ENCODE data around the gene TMEM38A. TPM values are rescaled to one million over a fixed set of nuclear protein-coding genes. Genes with fewer than 3 reads are reported as not detected.
"Not testable (repeated sequence)": the region's sequence is repeated elsewhere in the genome, so short reads cannot be mapped to it uniquely, and the experiment has no call there.

TMEM38A gene
- total RNA-seq, 1 donor from 2014 or later: 3.5 TPM

GRCh38 chr19:16668702-16669101 is 7.8 kb downstream of the TMEM38A start:
- intact Hi-C loops (cut with DNase I); DNase-seq (ENCODE audit: low spot score); ATAC-seq: not testable (repeated sequence)

DNA sequence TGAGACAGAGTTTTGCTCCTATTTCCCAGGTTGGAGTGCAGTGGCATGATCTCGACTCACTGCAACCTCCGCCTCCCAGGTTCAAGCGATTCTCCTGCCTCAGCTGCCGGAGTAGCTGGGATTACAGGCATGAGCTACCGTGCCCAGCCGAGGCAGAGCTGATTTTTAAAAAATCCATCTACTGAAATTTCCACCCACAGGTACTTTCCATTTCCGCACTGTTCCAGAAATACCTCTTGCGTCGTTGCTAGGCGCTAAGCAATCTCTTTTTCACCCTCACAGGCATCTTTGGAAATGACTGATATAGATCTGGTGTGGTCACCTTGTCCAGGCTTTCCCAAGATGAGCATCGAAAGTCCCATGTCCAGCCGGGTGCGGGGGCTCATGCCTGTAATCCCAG is 9.4 kb downstream of the TMEM38A start:
- ATAC-seq: no peak
- no peak for DNase-seq (ENCODE audit: low spot score)

DNA sequence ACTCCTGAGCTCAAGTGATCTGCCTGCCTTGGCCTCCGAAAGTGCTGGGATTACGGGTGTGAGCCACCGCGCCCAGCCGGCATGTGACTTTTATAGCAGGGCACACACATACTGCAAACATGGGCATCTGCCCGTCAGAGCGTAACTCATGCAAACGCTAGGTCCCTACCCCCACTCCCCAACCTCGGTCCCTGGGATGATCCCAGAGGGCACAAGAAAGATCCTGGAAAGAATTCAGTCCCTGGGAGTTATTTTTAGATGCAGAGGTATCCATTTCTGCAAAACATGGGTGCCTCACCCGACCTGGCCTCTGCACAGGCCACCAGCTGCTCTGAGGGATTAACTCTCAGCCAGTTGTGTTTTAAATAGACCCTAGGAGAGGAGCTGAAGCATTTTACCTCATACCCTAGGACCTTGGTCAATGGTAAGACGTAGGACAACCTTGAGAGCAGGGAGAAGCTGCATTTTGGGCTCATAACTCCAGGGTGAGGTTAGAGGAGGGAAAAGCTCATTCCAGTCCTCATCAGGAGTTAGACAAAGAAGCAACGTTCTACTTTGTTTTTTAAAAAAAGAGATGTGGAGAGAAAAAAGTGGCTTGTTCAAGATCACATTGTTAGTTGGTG is 10.8 kb downstream of the TMEM38A start:
- no peak for ATAC-seq
- intact Hi-C loops (cut with DNase I): no loop called here
- no peak for DNase-seq (ENCODE audit: low spot score)

More for the DNA sequence above, 9.4 kb downstream of the TMEM38A start:
- intact Hi-C loops (cut with DNase I): no loop called here

GRCh38 chr19:16673231-16673630 is 12.3 kb downstream of the TMEM38A start:
- ATAC-seq (no peak), DNase-seq (ENCODE audit: low spot score) (no peak)
- intact Hi-C loops (cut with DNase I): no loop called here

DNA sequence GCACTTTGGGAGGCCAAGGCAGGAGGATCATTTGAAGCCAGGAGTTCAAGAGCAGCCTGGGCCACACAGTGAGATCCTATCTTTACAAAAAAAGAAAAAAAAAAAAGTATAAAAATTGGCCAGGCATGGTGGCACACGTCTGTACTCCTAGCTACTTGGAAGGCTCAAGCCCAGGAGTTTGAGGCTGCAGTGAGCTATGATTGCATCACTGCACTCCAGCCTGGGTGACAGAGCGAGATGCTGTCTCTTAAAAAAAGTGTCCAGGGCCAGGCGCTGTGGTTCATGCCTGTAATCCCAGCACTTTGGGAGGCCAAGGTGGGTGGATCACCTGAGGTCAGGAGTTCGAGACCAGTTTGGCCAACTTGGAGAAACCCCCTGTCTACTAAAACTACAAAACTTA is 12.9 kb downstream of the TMEM38A start:
- ATAC-seq; intact Hi-C loops (cut with DNase I); DNase-seq (ENCODE audit: low spot score): not testable (repeated sequence)

DNA sequence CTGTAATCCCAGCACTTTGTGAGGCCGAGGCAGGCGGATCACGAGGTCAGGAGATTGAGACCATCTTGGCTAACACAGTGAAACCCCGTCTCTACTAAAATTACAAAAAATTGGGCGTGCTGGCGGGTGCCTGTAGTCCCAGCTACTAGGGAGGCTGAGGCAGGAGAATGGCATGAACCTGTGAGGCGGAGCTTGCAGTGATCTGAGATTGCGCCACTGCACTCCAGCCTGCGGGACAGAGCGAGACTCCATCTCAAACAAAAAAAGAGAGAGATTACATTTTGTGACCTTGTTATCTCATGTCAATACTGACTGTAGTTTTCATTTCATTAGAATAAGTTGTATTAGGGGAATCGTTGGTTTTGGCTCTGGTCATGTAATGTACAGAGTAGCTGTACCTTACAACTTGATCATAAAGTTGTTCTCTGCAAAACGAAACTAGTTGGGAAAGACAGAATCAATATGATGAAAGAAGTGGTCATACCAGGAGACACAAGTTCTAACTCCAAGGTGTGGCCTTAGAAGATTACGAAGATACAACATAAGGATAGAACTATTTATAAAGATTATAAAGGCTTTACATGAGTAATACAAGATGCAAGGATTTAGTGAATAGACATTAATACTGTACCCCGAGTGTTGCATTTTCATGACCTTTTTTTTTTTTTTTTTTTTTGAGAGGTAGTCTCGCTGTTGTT is 15.3 kb downstream of the TMEM38A start:
- intact Hi-C loops (cut with DNase I): no loop called here
- DNase-seq (ENCODE audit: low spot score) (no peak), ATAC-seq (no peak)

GRCh38 chr19:16677055-16677454 is 16.1 kb downstream of the TMEM38A start:
- DNase-seq (ENCODE audit: low spot score) (no peak), ATAC-seq (no peak)
- intact Hi-C loops (cut with DNase I): no loop called here

DNA sequence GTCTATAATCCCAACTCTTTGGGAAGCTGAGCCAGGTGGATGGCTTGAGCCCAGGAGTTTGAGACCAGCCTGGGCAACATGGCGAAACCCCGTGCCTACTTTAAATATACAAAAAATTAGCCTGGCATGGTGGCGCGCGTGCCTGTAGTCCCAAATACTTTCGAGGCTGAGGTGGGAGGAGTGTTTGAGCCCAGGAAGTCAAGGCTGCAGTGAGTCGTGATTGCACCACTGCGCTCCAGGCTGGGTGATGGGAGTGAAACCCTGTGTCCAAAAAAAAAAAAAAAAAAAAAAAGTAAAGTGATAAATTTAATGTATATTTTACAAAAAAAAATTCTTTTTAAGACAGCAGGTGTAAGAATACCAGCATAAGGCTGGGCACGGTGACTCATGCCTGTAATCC is 17.6 kb downstream of the TMEM38A start:
- intact Hi-C loops (cut with DNase I): no loop called here
- no peak for ATAC-seq
- DNase-seq (ENCODE audit: low spot score): no peak

GRCh38 chr19:16679811-16680210 is 18.9 kb downstream of the TMEM38A start:
- DNase-seq (ENCODE audit: low spot score): no peak
- intact Hi-C loops (cut with DNase I): no loop called here
- no peak for ATAC-seq

GRCh38 chr19:16682539-16682938 is 21.6 kb downstream of the TMEM38A start:
- intact Hi-C loops (cut with DNase I): no loop called here
- ATAC-seq (no peak), DNase-seq (ENCODE audit: low spot score) (no peak)

GRCh38 chr19:16684216-16684615 is 23.3 kb downstream of the TMEM38A start:
- intact Hi-C loops (cut with DNase I): no loop called here
- no peak for DNase-seq (ENCODE audit: low spot score)
- ATAC-seq: no peak

GRCh38 chr19:16688084-16688483 is 27.1 kb downstream of the TMEM38A start:
- intact Hi-C loops (cut with DNase I): no loop called here
- ATAC-seq: no peak
- DNase-seq (ENCODE audit: low spot score): no peak

DNA sequence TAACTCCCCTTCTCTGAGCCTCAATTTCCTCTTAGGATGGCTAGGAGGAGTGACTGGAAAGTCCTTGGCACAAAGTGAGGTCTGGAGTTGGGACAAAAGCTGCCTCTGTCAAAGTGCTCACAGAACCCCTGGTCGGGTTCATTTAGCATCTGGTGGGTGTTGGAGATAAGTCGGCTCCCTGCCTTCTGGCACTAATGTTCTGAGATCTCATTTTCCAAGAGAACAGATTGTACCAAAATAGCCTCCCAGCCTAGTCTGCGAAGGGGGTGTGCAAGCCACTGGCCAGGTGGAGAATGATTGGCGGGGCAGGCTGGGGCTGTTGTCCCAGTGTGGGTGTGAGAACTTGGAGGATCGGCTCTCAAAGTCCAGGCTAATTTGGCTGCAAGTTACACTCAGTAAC is 38.0 kb downstream of the TMEM38A start:
- no peak for DNase-seq (ENCODE audit: low spot score)
- intact Hi-C loops (cut with DNase I): no loop called here
- ATAC-seq: peak; percentile 75

GRCh38 chr19:16702123-16702522 is 41.2 kb downstream of the TMEM38A start:
- DNase-seq (ENCODE audit: low spot score): peak; percentile 60
- ATAC-seq: peak; percentile 90
- intact Hi-C loops (cut with DNase I): no loop called here

DNA sequence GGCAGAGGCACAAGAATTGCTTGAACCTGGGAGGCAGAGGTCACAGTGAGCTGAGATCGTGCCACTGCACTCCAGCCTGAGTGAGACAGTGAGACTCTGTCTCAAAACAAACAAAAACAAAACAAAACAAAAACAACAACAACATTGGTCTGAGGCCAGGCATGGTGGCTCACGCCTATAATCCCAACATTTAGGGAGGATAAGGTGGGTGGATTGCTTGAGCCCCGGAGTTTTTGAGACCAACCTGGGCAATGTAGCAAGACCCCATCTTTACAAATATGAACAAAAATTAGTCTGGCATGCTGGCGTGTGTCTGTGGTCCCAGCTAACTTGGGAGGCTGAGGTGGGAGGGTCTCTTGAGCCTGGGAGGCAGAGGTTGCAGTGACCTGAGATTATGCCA is 42.7 kb downstream of the TMEM38A start:
- intact Hi-C loops (cut with DNase I): no loop called here
- ATAC-seq: no peak
- DNase-seq (ENCODE audit: low spot score): no peak

DNA sequence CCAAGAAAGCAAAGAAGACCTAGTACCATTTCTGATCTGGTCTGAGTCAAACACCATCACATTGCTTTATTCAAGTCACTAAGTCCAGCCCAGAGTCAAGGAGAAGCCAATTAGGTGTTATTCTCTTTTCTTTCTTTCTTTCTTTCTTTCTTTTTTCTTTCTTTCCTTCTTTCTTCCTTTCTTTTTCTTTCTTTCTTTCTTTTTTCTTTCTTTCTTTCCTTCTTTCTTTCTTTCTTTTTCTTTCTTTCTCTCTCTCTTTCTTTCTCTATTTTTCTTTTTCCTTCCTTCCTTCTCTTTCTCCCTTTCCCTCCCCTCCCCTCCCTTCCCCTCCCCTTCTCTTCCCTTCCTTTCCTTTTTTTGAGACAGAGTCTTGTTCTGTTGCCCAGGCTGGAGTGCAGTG is 49.9 kb downstream of the TMEM38A start:
- DNase-seq (ENCODE audit: low spot score); intact Hi-C loops (cut with DNase I); ATAC-seq: not testable (repeated sequence)

DNA sequence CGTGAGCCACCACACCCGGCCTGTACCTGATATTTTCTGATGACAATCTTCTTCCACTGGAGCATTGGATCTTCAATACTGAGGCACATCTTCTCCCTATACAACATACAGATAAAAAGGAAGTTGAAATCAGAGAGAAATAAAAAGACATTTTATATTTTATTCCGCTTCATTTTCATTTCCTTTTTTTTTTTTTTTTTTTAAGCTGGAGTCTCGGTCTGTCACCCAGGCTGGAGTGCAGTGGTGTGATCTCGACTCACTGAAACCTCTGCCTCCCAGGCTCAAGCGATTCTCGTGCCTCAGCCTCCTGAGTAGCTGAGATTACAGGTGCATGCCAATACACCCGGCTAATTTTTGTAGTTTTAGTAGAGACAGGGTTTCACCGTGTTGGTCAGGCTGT is 51.4 kb downstream of the TMEM38A start:
- ATAC-seq; intact Hi-C loops (cut with DNase I): not testable (repeated sequence)

GRCh38 chr19:16714702-16715287 is 53.9 kb downstream of the TMEM38A start:
- ATAC-seq: peak; percentile 68

More for the DNA sequence above, 51.4 kb downstream of the TMEM38A start:
- not testable (repeated sequence) for DNase-seq (ENCODE audit: low spot score)

DNA sequence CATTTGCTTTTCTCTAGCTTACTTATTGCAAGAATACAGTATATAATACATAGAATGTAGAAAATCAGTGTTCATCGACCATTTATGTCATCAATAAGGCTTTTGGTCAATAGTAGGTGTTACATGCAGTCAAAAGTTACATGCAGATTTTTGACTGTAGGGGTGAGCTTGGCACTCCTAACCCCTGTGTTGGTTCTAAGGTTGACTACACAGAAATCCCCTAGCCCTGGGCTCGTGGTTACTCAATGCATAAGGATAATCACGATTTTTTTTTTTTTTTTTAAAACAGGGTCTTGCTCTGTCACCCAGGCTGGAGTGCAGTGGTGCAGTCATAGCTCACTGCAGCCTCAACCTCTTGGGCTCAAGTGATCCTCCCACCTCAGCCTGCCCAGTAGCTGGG is 54.7 kb downstream of the TMEM38A start:
- intact Hi-C loops (cut with DNase I): no loop called here
- DNase-seq (ENCODE audit: low spot score): no peak
- ATAC-seq: no peak

More at GRCh38 chr19:16714702-16715287, 53.9 kb downstream of the TMEM38A start:
- DNase-seq (ENCODE audit: low spot score): peak; percentile 65
- intact Hi-C loops (cut with DNase I): no loop called here

- intact Hi-C loops (cut with DNase I): no loop called here
- ATAC-seq (no peak), DNase-seq (ENCODE audit: low spot score) (no peak)
Observed at GRCh38 chr19:16721051-16721450, 60.1 kb downstream of the TMEM38A start.

All from sciatic nerve (tissue), 2 donors.